ENCODE data around the gene CTSA. TPM values are rescaled to one million over a fixed set of nuclear protein-coding genes. Genes with fewer than 3 reads are reported as not detected.

Gene CTSA
- total and polyA plus RNA-seq, 9 of the 15 experiments (the other 6 are each of a cell fraction or from before 2014, with no cell fraction given): 8.8 to 61.7 (median 28.3) TPM

DNA sequence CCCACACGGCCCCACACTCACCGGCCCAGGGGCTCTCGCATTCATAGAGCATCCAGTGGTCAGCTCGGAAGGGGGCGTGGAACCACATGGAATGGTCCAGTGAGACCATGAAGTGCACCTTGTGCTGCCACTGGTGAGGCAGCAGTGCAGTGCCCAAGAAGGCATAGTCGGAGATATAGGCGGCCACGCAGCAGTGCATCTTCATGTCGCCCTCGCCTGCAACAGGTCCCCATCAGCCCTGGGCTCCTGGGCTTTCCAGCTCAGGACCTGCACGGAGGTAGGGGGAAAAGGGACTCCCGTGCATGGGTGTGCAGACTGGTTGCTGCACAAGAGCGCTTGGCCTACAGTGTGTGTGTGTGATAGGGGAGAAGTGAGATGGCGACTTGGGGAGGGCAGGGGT, 47.6 kb upstream of the CTSA start (continued):
- TF ChIP-seq, protein P1, sequence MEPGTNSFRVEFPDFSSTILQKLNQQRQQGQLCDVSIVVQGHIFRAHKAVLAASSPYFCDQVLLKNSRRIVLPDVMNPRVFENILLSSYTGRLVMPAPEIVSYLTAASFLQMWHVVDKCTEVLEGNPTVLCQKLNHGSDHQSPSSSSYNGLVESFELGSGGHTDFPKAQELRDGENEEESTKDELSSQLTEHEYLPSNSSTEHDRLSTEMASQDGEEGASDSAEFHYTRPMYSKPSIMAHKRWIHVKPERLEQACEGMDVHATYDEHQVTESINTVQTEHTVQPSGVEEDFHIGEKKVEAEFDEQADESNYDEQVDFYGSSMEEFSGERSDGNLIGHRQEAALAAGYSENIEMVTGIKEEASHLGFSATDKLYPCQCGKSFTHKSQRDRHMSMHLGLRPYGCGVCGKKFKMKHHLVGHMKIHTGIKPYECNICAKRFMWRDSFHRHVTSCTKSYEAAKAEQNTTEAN (CRISPR knock-in tag; IDR thresholded peaks at IDR 0.05): no peak
- no peak for TF ChIP-seq CSDE1 (IDR thresholded peaks at IDR 0.05)
- TF ChIP-seq ZNF121 (CRISPR knock-in tag; conservative IDR thresholded peaks at IDR 0.05): no peak
- TF ChIP-seq IRF2 (CRISPR knock-in tag; IDR thresholded peaks at IDR 0.05): no peak
- no peak for TF ChIP-seq KLF6 (CRISPR knock-in tag; IDR thresholded peaks at IDR 0.05; ENCODE audit: borderline replicate concordance)
- TF ChIP-seq BMI1 (IDR thresholded peaks at IDR 0.05; ENCODE audit: low read length): no peak

DNA sequence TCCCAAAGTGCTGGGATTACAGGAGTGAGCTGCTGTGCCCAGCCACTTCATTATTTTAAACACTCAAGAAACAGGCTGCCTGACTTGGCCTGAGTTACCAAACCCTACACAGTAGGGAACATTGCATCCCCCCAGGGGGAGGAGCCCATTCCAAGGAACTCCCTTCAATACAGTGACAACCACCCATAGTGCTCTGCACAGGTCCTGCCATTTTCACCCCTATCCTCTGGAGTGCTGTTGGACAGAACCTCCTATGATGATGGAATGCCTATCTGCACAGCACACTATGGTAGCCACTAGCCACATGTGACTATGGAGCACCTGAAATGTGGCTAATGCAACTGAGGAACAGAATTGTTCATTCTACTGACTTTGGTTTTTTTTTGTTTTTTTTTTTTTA, 45.7 kb upstream of the CTSA start:
- POLR2A ChIA-PET: interaction anchor here (1.2 kb wide), 1 partner anchor 11 kb away, joined by 3 read pairs; no protein-coding TSS in a partner anchor
- intact Hi-C loops (cut with micrococcal nuclease): no loop called here
- peaks cover 34% of the 10 kb centered on the region; the same call in 2 of the 3 replicates for H3K36me3 ChIP-seq (ENCODE audit: control insufficient read depth, insufficient read depth, low read length)
- H4K20me1 ChIP-seq (replicated peaks; ENCODE audit: control insufficient read depth, insufficient read depth, low read length): no peaks in the 10 kb centered on the region
- no peak overlapping the region for H3K27ac ChIP-seq (ENCODE audit: extremely low read depth, low read depth, low read length)
- no peaks in the 10 kb centered on the region for H3K79me2 ChIP-seq (ENCODE audit: control insufficient read depth, insufficient read depth, low read length)
- no TSS peak for BruUV-seq (replicated peaks)
- DNase-seq (ENCODE audit: extremely low read depth in 1 of 4, low spot score in 3 of 4) (no peak), ATAC-seq (no peak), FAIRE-seq (no peak)
- H3K9ac ChIP-seq (ENCODE audit: insufficient read depth in 1 of 2, low read depth in 2 of 2, low read length in 2 of 2): no peak overlapping the region
- no peak overlapping the region for H3K4me2 ChIP-seq (ENCODE audit: insufficient read depth, low read length)
- H3K27me3 ChIP-seq (ENCODE audit: control insufficient read depth in 2 of 2, insufficient read depth in 2 of 2, low read length in 2 of 2): no peaks in the 10 kb centered on the region
- H3K4me3 ChIP-seq: no peak overlapping the region
- no peak overlapping the region for H2AFZ ChIP-seq (ENCODE audit: low read depth, low read length)
- H3K4me1 ChIP-seq (replicated peaks in 1 of 2; ENCODE audit: control insufficient read depth in 2 of 2, insufficient read depth in 2 of 2, low read length in 2 of 2): peaks cover 2 to 11% of the 10 kb centered on the region in 2 experiments; a peak in 2 of 5 replicates
- H3K9me3 ChIP-seq (replicated peaks; ENCODE audit: control insufficient read depth, insufficient read depth, low read depth, low read length): peaks cover 5% of the 10 kb centered on the region
- H3K9me1 ChIP-seq (ENCODE audit: control insufficient read depth, insufficient read depth, low read length): peaks cover 3% of the 10 kb centered on the region
- TF ChIP-seq ZNF316 (IDR thresholded peaks at IDR 0.05) (no peak), RBM15 (IDR thresholded peaks at IDR 0.05; ENCODE audit: insufficient read depth, low read length) (no peak)
- in situ Hi-C loops (cut with MboI): no loop called here
- CTCF ChIA-PET (ENCODE audit: low intra/inter-chr PET ratio): no interaction called here

Measured in K562 (cell line).